ENCODE data around the gene POC1B.

- TF ChIP-seq CTCF (IDR thresholded peaks at IDR 0.05) (no peak), ATF6 (CRISPR knock-in tag; IDR thresholded peaks at IDR 0.05) (no peak), CREB1 (CRISPR knock-in tag; IDR thresholded peaks at IDR 0.05) (no peak), ZNF671 (CRISPR knock-in tag; IDR thresholded peaks at IDR 0.05) (no peak)
- TF ChIP-seq, protein P1, sequence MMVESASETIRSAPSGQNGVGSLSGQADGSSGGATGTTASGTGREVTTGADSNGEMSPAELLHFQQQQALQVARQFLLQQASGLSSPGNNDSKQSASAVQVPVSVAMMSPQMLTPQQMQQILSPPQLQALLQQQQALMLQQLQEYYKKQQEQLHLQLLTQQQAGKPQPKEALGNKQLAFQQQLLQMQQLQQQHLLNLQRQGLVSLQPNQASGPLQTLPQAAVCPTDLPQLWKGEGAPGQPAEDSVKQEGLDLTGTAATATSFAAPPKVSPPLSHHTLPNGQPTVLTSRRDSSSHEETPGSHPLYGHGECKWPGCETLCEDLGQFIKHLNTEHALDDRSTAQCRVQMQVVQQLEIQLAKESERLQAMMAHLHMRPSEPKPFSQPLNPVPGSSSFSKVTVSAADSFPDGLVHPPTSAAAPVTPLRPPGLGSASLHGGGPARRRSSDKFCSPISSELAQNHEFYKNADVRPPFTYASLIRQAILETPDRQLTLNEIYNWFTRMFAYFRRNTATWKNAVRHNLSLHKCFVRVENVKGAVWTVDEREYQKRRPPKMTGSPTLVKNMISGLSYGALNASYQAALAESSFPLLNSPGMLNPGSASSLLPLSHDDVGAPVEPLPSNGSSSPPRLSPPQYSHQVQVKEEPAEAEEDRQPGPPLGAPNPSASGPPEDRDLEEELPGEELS (CRISPR knock-in tag; IDR thresholded peaks at IDR 0.05): no peak
Observed at GRCh38 chr12:89379148-89379838, 146.6 kb downstream of the POC1B start.

Measured in WTC11 (cell line).